HG02642 (cell line): ENCODE results near the gene HAGH.

Experiments
- ATAC-seq: cut with Tn5 transposase; IDR thresholded peaks from one replicate; pipeline ENCODE4 v1.9.1; 2021; ENCODE audit warnings: mild to moderate bottlenecking; ENCODE audit not compliant: unreplicated experiment, poor library complexity

The HAGH gene

DNA sequence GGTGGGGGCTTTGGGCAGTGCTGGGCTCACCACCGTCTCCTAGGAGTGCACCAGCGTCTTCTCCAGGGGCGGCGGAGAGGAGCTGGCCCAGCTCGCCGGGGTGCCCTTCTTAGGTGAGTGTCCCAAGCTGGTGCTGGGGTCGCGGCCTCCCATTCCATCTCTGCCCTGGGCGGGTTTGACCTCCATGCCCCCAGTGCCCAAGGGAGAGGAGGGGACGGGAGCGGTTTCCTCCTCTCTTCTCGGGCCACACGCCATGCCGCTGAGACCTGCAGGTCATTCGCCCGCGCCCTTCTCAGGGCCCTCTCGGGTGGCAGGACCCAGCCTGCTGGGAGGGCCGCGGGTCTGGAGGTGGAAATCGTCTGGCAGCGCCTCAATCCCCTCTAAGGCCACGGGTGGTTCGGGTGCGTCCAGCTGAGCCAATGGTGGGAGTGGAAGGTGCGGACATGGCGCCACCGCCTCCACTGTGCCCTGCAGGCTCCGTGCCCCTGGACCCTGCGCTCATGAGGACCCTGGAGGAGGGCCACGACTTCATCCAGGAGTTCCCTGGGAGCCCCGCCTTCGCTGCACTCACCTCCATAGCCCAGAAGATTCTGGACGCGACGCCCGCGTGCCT lies 38.4 kb downstream of the HAGH start:
- ATAC-seq = no peak

- ATAC-seq = no peak
Measured at GRCh38 chr16:1787322-1788094, 39.1 kb downstream of the HAGH start.

DNA sequence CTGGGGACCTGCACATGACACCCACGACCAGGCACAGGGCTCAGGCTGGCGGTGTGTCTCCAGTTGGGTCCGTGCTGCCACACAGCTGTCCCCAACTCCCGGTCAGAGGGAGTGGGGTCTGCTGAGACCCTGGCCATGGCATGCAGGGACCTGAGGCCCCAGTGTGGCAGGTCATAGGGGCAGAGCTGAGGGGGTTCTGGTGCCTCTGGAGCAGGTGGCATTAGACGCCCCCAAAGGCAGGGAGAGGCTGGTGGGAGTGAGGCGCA lies 39.6 kb downstream of the HAGH start:
- ATAC-seq = no peak

DNA sequence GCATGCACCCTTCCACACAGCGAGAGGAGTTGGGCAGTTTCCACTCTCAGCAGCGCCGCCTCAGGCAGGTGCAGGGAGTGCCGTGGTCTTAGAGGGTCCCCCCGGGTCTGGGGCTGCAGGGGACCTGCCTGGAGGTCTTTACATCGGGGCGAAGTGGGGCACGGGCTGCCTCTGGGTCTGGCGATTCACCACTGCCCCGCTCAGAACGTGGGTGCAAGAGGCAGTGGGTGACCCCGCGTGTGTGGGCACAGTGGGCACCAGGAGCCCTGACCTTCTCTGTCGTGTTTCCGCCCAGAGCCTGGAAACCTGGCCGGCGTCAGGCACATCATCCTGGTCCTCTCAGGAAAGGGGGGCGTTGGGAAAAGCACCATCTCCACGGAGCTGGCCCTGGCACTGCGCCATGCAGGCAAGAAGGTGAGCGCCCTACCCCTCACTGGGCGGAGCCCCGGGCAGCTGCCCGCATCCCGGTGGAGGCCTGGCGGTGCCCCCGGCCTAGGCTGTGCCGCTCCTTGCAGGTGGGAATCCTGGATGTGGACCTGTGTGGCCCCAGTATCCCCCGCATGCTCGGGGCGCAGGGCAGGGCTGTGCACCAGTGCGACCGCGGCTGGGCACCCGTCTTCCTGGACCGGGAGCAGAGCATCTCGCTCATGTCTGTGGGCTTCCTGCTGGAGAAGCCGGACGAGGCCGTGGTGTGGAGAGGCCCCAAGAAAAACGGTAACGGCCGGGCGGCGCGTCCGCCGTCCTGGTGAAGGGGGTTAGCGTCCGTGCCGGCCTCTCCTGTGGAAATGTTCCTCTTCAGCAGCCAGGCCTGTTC lies 40.2 kb downstream of the HAGH start:
- ATAC-seq = no peak

DNA sequence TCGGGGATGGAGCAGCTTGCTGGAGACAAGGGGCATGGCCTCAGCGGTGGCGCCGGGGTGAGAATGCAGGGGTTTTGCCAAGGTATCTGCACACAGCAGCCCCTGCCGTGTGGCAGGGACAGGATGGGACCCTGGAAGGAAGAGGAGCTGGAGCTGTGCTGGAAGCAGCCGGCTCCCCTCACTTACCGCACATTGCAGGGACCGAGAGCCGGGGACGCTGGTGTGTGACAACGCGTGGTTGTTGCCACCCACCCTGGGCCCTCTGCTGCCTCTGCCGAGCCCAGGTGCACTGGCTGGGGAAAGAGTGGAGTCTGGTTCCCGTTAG lies 40.8 kb downstream of the HAGH start:
- ATAC-seq = no peak

DNA sequence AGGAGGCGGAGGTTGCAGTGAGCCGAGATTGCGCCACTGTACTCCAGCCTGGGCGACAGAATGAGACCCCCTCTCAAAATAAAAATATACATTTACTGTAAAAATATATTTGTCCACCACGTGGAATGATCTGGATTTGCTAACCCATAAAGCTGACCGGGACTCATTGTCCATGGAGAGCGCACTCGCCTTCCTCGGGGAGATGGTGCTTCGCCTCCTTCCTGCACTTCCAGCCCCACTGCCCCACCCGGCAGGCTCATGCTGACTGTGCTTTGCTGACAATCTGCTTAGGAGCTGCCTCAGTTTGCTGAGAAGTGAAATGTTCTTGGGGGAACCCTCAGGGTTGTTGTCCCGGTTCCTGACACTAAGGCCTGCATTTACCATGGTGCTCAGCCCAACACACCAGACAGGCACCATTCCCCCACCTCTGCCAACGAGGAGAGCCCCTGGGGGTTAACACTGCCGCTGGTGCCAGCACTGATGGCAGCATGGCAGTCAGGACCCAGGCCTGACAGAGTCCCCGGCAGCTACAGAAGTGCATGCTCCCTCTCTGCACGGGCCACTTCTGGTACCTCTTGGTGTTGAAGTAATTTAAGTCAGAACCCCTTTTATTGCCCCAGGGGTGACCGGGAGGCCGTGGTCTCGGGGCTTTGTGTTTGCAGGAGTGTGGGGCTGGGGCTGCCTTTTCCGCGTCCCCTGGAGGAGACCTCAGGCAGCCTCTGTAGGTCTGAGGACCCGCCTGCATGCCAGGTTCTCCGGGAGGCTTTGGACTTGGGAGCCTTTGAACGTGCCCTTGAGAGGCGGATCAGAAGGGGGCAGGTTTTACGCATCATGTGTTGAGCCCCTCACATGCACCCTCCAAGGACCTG lies 41.4 kb downstream of the HAGH start:
- ATAC-seq = no peak

GRCh38 chr16:1782408-1783264 lies 44.0 kb downstream of the HAGH start, which contains the start of the genes NUBP2 and SPSB3:
Gene NUBP2, plus strand, starts transcription at chr16:1782960. Its CDS starts 61 bp downstream, at chr16:1783021.
Gene SPSB3, minus strand, starts transcription at chr16:1782571. Its CDS starts 1,088 bp downstream, at chr16:1781483.
- peak; percentile 86 for ATAC-seq

GRCh38 chr16:1781758-1782407 lies 44.7 kb downstream of the HAGH start:
- ATAC-seq = peak; percentile 6

- ATAC-seq = no peak
Measured at GRCh38 chr16:1781254-1781653, 45.4 kb downstream of the HAGH start.

DNA sequence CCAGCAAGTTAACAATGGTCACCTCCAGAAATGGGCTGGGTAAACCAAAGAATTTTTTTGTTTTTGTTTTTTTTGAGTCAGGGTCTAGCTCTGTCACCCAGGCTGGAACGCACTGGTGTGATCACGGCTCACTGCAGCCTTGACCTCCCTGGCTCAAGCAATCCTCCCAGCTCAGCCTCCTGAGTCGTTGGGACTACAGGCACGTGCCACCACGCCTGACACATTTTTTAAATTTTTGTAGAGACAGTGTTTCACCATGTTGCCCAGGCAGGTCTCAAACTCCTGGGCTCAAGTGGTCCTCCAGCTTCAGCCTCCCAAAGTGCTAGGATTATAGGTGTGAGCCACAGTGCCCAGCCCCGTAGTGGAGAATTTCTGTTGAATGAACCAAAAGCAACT lies 46.0 kb downstream of the HAGH start:
- no peak for ATAC-seq

GRCh38 chr16:1779741-1780676 lies 46.6 kb downstream of the HAGH start:
- no peak for ATAC-seq

- no peak for ATAC-seq
Measured at GRCh38 chr16:1779234-1779701, 47.4 kb downstream of the HAGH start.

GRCh38 chr16:1778200-1779179 lies 48.1 kb downstream of the HAGH start:
- ATAC-seq = no peak

- no peak for ATAC-seq
Measured at GRCh38 chr16:1777375-1778199, 49.0 kb downstream of the HAGH start.

DNA sequence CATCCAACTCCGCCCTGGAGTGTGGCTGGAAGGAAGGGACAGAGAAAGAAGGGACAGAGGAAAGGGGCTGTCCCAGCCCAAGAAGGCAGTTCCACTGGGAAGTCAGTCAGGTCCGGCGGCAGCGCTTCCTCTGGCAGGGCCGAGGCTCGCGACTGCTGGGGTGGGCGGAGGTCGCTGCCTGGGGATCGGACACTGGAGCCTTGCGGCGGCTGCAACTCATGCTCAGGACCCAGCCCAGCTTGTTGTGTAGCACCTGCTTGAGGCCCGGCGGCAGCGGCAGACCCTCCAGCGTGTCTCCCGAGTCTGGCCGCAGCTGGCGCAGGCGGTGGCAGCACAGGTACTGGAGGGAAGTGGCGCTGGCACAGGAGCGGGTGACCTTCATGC lies 49.6 kb downstream of the HAGH start:
- ATAC-seq = no peak

DNA sequence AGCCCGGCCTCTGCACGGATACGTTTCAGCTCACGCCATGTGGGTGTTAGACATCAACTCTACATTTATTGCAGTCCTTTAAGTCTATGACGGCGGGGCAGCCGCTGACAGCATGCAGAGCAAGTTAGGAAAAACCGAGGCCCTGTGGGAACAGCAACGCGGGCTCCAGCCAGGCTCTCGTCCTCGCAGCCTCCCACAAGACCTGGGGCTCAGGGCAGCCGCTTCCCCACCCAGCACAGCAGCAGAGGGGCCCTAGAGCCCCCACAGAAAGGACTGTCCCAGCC lies 50.0 kb downstream of the HAGH start:
- no peak for ATAC-seq
